HTR-8/SVneo (cell line): Measurements from ENCODE around the gene TLN1.

ENCODE experiments used
- DNase-seq: peaks from one replicate; pipeline ENCODE4 v3.0.0; 2011; ENCODE audit warnings: low spot score, mixed read lengths; ENCODE audit not compliant: insufficient read length
- FAIRE-seq: peaks from 2 replicates; lab custom pipeline; 2011; peaks lifted over from hg19 to GRCh38; lab: Jason Lieb, UNC

The TLN1 gene

DNA sequence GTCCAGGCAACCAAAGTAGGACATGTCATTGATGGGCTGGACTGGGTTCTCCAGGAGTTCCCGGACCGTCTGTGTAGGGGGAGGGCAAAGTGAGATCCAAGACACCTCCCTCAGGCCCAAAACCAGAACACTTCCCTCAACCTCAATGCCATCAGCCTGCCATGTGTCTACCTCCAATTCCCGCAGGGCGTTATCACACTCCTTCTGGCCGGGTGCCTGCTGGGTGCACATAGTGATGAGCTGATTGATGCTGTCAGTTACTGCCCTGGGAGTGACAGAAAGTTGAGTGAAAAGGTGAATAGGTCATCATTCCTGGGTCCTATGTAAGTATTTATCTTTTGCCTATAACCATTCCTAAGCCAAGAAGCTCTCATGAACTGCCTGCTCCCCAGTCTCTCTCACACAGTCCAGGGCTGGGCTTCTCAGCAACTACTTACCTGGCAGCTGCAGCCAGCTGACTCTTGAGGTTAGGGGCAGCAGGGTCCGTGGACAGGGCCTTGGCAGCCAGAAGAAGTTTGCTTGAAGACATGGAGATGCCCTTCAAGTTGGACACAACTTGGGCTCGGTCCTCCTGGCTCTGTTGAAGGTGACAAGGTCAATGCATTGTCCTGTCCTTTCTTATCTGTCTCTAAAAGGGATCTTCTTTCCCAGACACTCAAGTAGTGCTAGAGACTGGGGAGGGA lies 21.0 kb downstream of the TLN1 start:
- no peak for FAIRE-seq
- DNase-seq, result no peak

DNA sequence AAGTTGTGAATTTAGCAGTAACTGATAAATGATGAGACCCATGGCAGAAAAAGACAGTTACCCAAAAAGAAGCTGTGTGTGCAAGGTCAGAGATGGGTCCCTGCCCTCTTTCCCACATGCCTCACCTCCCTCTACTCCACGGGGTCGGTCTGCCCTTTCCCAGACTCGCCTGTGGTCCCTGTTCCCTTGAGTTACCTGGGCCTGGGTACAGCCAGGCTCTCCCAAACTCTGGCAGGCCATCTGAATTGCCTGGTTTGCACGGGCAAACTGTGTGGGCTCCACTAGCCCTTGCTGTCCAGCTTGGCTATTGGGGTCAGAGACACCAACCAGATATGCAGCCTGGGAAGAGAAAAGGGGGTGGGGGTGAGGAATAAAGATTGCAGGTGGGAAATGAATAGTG lies 23.8 kb downstream of the TLN1 start:
- no peak for FAIRE-seq
- no peak for DNase-seq

DNA sequence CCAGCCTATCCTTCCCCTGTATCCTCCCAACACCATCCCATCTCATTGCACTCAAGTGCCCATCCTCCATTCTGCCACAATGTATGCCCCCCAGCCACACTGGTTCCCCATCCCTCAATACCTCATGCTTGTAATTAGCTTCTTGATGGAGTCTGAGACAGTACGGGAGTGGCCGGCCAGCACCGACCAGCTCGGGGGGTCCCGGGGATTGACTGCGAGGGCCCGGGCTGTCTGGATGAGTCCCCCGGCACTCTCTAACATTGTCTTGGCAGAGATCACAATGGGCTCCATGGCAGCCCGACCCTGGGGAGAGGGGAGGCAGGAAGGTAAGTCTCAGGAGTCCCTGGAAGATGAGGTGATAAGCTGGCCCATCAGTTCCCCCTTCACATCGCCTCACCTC lies 25.0 kb downstream of the TLN1 start:
- DNase-seq (no peak), FAIRE-seq (no peak)

DNA sequence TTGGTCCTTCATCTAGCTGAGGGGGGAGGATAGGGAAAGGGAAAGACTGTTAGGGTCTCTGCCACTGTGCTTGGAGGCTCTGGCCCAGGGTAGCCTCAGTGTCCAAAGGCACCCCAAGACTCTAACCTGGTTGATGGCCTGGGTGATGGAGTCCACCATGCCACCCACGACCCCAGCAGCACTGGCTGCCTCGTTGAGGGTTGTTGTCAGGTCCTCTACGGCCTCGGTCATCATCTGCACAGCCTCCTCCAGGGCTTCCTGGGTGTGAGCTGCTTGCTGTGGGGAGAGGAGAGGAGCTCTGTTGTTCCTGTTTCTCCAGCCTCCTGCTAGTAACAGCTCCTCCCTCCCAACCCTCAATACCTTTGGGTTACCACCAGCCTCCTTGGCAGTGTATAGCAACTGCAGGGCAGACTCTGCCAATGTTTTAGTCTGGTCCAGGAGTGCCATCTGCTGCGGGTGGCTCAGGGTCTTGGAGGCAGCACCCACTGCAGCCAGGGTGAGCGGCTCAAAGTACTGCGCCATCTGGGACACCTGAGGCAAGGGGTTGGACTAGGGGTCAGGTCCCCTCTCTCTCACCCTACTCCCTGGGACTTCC lies 26.1 kb downstream of the TLN1 start:
- DNase-seq (no peak), FAIRE-seq (no peak)

DNA sequence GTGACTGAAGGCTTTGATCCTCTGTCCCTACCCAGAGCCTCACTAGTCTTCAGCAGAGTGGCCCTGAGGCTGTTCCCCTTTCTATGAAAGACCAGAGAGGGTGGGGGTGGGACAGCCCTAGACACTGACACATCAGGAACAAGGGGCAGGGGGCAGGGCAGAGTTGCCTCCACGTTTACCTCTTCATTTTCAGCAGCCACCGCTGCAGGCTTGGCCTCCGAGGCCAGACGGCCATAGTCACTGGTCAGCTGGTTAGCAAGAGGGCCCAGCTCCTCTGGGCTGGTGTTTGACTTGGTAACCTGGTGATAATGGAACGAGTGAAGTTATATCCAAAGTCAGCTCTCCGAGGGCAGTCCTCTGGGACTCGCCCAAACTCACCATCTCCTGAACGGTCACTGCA lies 26.6 kb downstream of the TLN1 start:
- FAIRE-seq, result no peak
- DNase-seq, result no peak

DNA sequence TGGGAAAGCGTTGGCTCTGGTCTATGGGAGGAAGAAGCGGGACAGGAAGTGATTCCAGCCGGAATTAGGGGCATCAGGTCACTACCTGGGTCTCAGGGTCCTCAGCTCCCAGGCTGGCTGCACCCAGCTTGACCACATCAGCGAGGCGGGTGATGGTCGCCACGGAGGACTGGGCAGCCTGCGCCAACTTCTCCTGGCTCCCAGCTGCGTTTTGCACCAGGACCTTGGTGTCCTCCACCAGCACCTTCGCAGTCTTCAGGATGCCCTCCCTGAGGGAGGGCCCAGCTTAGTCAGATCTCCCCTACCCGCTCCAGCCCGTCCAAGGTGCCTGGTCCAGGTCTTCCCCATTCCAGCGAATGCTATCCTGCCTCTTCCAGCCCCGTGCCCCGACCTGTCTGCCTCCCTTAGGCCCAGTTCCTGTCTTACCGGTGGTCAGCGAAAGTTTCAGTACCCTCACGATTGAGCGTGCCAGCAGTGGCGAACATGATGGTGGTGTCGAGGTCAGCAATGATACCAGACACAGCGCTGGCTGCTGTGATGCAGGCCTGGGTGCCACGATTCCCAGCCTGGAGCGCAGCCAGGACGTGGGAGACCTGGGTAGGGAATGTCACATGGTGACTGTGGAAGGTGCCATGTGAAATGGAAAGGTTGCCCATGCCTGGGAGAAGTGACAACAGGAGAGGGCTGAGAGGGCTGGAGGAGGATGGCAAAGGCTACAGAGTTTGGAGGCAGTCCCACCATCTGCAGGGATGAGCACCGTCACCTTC lies 27.9 kb downstream of the TLN1 start:
- DNase-seq, result no peak

DNA sequence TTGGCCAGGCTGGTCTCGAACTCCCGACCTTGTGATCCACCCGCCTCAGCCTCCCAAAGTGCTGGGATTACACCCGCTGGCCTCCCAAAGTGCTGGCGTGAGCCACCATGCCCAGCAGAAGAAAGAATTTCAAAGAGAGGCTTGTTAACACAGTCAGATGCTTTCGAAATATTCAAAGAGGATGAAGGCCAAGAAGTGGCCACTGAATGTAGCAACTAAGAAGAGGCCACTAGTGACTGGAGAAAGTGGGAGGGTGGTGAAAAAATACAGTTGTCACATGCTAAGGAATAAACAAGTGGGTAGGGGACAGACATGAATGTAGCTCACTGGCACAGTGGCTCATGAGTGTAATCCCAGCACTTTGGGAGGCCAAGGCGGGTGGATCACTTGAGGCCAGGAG lies 29.3 kb downstream of the TLN1 start:
- DNase-seq (no peak), FAIRE-seq (no peak)

More for the DNA sequence above, 27.9 kb downstream of the TLN1 start:
- FAIRE-seq, result no peak

DNA sequence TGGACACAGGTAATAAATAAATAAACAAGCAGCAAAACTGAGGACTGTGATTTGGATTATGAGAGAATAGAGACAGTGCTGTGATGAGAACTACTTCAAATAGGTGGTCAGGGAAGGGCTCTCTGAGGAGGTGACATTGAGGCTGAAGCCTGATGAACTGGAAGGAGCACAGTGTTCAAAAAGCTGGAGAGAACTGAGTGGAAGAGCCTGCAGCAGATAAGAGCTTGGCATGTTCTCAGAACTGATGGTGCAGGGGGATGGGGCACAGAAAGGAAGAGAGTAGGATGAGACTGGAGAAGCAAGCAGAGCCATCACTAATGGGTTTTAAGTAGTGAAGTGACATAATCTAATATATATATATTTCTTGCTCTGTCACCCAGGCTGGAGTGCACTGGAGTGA lies 31.1 kb downstream of the TLN1 start:
- FAIRE-seq, result no peak
- DNase-seq, result no peak

DNA sequence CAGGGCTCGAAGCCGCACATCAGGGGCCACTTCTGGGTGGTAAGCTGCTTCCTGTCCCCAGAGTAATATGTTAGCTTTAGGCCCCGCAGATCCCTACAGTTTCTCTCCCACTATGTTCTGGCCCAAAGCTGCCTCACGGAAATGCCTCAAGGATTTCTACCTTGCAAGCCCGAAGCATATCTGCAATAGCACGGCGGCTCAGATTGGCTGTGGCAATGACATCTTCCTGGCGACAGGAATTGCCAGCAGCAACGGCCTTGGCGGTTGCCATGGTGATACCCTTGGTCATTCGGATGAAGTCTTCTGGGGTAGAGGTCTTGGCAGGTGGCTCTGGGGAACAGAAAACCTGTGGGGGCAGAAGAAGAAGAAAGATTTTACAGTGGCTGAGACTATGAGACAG lies 32.0 kb downstream of the TLN1 start:
- no peak for FAIRE-seq
- no peak for DNase-seq

DNA sequence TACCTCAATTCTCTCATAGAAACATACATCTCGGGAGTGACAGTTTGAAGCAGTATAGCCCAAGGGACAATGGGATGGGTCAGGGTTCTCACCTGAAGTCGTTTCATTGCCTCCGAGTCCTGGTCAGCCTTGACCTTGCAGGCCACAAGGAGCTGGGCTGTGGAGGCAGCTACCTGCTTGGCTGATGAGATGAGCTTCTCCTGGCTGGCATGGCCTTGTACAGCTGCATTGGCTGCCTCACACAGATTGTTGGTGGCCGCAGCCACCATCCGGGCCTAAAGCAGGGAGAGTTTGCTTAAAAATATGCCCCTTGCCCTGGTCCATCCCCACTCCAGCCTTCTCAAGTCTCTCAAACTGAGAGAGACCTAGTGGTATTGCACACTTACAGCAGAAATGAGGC lies 33.8 kb downstream of the TLN1 start:
- FAIRE-seq, result no peak
- no peak for DNase-seq

DNA sequence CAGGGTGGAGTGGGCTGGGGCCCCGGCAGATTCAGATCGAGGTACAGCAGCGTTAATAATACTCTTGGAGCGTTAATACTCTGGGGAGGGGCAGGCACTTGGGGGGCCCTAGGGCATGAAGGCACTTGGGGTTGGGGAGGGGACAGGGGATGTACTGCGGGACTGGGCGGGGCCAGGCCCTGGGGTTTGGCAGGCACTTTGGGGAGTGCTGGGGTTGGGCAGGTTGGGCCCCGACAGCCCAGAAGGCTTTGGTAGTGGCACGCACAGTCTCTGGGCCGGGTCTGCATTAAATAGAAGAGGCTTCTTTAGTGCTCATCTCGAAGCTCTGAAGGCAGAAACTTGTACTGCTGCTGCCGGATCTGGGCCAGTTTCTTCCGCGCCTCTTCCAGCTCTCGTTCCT lies 34.5 kb downstream of the TLN1 start:
- FAIRE-seq (no peak), DNase-seq (no peak)

DNA sequence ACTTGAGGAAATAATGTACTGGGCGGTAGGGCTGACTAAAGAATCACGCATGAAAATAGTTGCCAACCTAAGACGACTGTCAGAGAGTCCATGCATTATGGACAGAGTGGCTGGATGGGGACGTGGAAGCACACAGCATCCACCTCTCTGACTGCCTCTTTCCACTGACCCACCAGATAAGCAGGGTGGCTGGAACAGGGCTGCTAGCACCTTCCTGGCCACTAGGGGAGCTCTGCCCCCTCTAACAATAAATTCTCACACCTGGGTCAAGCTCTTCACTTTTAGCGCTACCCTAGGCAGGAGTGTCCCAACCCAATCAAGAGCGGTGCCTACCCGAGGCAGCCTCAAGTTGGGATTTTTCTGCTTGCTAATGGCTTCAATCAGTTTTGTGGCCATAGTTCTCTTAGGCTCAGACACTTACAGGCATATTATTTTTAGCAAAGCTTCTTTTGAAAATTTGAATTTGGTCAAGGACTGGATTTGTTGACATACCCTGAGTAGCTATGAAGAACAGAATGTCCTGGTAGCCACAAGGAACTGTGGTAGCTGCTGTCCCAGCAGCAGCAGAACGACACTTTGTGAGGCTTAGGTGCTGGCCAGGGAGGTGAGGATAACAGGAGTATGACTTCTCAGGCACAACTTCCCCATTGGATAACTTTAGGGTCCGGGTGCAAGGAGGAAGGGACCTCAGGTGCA lies 35.3 kb downstream of the TLN1 start:
- DNase-seq (peak; percentile 45), FAIRE-seq (peak; percentile 9)

DNA sequence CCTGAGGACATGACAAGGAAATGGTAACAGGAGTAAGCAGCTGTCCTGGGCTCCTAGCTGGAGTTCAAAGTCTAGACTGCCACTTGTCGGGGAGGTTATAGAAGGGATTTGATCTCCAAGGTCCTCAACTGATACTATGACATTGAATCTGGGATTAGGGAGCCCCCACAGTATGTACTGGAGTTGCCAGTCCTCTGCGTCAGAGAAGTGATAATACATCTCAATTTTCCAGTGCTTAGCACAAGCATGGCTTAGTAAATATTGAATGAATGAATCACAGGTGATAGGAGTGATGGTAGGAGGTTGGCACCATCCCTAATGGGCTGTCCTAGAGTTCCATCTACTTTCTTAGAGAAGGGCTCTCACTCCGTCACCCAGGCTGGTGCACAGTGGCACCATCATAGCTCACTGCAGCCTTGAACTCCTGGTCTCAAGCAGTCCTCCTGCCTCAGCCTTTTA lies 36.0 kb downstream of the TLN1 start:
- FAIRE-seq, result no peak

DNA sequence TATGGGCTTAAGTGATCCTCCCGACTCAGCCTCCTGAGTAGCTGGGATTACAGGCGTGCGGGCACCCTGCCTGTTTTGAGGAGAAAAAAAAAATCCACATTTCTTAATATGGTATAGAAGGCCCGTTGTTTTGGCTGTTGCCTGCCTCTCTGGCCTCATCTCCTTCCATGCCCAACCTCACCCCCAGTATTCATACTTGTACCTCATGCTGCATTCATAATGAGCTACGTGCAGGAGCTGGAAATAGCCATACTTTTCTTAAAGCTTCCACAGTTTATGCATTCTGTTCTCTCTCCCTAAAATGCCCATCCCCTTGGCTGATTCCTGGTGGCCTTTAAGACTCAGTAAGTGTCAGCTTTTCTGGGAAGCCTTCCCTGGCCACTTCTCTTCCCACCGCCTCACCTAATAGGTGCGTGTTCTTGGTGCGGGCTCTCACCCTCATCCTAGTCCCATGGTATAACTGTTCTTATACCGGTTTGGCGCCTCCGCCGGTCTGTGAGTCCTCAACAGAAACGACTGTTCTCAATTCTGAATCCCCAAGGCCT lies 40.2 kb downstream of the TLN1 start:
- DNase-seq (no peak), FAIRE-seq (no peak)

More for the DNA sequence above, 36.0 kb downstream of the TLN1 start:
- no peak for DNase-seq

DNA sequence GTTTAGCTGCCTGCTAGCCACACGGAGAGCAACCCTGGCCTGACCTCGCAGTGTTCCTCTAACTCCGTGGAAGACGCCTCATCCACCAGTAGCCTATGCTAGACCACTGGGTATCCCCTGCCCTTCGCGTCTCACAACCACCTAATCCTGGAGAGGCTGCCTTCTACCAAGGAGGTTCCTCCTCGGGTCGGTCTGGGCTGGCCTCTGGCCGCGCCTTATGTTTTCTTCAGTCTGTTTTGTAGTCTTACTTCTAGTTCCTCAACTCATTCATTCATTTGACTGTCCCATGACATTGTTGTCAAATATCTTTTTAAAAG lies 40.7 kb downstream of the TLN1 start:
- FAIRE-seq, result no peak
- no peak for DNase-seq

DNA sequence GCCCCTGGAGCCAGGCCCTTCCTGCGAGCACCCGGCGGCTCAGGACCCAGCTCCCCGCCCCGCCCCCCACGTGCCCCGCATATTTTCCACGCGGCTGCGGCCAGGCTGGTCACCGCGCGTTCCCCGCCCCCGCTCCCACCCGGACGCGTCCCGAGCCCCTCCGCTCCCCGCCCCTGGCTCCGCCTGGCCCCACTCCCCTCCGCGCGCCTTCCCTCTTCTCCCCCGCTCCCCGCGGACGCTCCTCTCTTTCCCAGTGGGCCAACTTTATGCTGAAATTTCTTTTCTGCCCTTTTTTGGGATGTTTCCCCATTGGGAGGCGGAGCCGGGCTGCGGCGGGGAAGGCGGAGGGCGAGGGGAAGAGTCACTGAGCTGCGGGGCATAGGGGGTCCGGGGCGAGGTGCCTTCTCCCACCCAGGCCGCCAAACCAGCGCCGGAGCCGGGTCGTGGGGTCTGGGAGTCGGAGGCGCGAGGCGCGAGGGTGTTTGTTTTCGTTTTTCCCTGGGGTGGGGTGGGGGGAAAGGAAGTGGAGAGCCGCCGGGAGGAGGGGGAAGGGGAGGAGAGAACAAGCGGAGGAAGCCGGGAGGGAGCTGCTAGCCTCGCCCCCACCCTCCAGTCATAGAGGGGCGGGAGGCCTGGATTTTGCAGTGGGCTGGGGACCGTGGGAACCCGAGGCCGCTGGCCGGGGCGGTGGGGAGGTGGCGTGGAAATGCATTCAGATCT lies 41.2 kb downstream of the TLN1 start:
- no peak for FAIRE-seq
- DNase-seq, result peak; percentile 53

DNA sequence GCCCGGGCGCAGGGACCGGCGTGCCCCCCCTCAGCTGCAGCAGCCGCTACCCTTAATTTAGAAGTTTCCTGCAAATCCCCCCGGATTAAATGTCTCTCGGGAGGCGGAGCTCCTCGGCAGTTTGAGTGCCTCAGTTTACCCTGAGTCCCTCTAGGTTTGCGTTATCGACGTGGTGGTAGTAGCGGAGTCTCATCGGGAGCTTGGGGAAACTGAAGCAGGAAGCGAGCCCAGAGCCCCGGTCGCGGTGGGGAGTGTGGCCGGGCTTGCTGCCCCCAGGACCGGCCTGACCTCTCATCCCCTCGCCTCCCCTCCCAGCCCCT lies 41.7 kb downstream of the TLN1 start:
- DNase-seq (no peak), FAIRE-seq (no peak)

DNA sequence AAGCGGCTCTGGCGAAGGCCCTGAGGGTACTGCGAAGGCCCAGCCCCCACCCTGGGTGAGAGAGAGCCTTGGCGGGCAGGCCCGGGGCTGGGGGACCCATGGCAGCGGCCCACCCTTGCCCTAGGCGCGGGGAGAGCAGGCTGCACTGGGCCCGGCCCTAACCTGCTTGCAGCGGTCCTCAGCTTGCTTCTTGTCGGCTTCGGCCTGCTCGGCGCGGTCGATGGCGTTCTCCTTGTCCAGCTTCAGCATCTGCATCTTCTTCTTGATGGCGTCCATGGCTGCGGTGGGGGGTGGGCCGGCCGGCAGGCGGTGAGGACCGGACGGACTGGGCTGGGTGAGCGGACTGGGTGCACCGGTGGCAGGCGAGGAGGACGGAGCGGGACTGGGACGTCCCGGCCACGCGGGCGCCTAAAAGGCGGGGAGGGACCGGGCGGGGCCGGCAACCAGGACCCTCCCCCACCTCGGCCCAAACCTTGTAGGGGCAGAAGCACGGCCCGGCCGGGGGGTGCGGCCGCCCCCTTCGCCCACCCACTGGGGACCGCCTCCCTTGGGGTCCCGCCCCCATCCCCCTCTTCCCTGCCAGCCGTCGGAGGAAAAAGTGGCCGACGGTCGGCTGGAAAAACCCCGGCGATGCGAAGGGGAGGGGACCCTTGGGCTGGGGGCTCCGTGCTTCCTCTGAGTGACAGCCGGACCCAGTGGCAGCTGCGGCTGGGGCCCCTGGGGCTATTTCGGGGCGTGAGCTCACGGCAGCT lies 42.3 kb downstream of the TLN1 start, which contains the start of gene TPM2:
TPM2 (minus strand) TSS at position 384 of the 752 bp plus-strand sequence; CDS start at position 276, 108 bp downstream.
- FAIRE-seq (no peak), DNase-seq (peak; percentile 45)
